GM19099 (cell line): ENCODE measurements around the gene MORN1.

Experiments
- POLR2A ChIP-seq: IDR thresholded peaks from 3 replicates; pipeline ENCODE4 v1.6.1; 2011; ENCODE audit warnings: low read depth; ENCODE audit not compliant: insufficient read length; ENCODE audit errors: extremely low read depth

The MORN1 gene

GRCh38 chr1:2340086-2340917 lies 51.1 kb downstream of the MORN1 start:
- TF ChIP-seq POLR2A, result no peak

- TF ChIP-seq POLR2A, result no peak
Observed at GRCh38 chr1:2339206-2340085, 51.9 kb downstream of the MORN1 start.

GRCh38 chr1:2337501-2337900 lies 53.9 kb downstream of the MORN1 start:
- TF ChIP-seq POLR2A, result no peak

GRCh38 chr1:2337081-2337480 lies 54.3 kb downstream of the MORN1 start:
- TF ChIP-seq POLR2A, result no peak

GRCh38 chr1:2336499-2336898 lies 54.9 kb downstream of the MORN1 start:
- TF ChIP-seq POLR2A, result no peak

- TF ChIP-seq POLR2A, result no peak
Observed at GRCh38 chr1:2335721-2336455, 55.5 kb downstream of the MORN1 start.

- no peak for TF ChIP-seq POLR2A
Observed at GRCh38 chr1:2334883-2335534, 56.3 kb downstream of the MORN1 start.

- no peak for TF ChIP-seq POLR2A
Observed at GRCh38 chr1:2334366-2334765, 57.0 kb downstream of the MORN1 start.

GRCh38 chr1:2331200-2331544 lies 60.2 kb downstream of the MORN1 start:
- TF ChIP-seq POLR2A, result no peak

- no peak for TF ChIP-seq POLR2A
Observed at GRCh38 chr1:2330519-2331199, 60.7 kb downstream of the MORN1 start.

- no peak for TF ChIP-seq POLR2A
Observed at GRCh38 chr1:2330035-2330434, 61.3 kb downstream of the MORN1 start.

GRCh38 chr1:2328676-2329455 lies 62.5 kb downstream of the MORN1 start:
- no peak for TF ChIP-seq POLR2A

- no peak for TF ChIP-seq POLR2A
Observed at GRCh38 chr1:2327841-2328240, 63.5 kb downstream of the MORN1 start.
